SK-N-SH treated with all-trans-retinoic acid at 6 μM for 48 hours (cell line): ENCODE results near the gene DHX40.

Experiments used
- CSDC2 ChIP-seq: fragments of 250-450 bp; sonication (Bioruptor Pico); IDR thresholded peaks from 2 replicates; pipeline ENCODE4 v1.5.0; 2020; ENCODE audit warnings: mild to moderate bottlenecking, moderate library complexity
- PPARA ChIP-seq: fragments of 250-450 bp; sonication (Bioruptor Pico); IDR thresholded peaks from 2 replicates; pipeline ENCODE4 v1.5.0; 2020; ENCODE audit warnings: mild to moderate bottlenecking, borderline replicate concordance
- RARB ChIP-seq: fragments of 250-450 bp; sonication (Bioruptor Pico); IDR thresholded peaks from 2 replicates; pipeline ENCODE4 v1.8.0; 2021; ENCODE audit warnings: mild to moderate bottlenecking, moderate library complexity

DNA sequence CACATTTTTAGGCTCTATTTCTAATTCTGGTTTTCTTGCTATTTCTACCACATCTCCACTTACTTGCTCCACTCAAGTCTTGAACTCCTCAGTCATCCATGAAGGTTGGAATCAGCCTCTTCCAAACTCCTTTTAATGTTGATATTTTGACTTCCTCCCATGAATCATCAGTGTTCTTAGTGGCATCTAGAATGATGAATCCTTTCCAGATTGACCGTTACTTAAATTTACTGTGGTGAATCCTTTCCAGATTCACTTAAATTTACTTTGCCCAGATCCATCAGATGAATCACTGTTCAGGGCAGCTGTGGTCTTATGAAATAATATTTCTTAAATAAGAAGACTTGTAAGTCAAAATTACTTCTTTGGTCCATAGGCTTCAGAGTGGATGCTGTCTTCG, 86.7 kb downstream of the DHX40 start:
- TF ChIP-seq PPARA: no peak
- no peak for TF ChIP-seq CSDC2 (CRISPR knock-in tag)
- TF ChIP-seq RARB (CRISPR knock-in tag): no peak
